Panc1 (cell line): ENCODE data around the gene MAD1L1. TPM values are rescaled to one million over a fixed set of nuclear protein-coding genes. Genes with fewer than 3 reads are reported as not detected.
"Not testable (repeated sequence)": the region's sequence is repeated elsewhere in the genome, so short reads cannot be mapped to it uniquely, and the experiment has no call there.

Experiments
- ATAC-seq: fragments of 200-7000 bp; cut with Tn5 transposase; 2 replicates; pipeline ENCODE4 v1.9.1; 2020; ENCODE audit warnings: mild to moderate bottlenecking, moderate library complexity
- BruUV-seq: library from RNA; stranded (reverse); fragments of 400-500 nt; replicated peaks from 2 replicates; lab custom pipeline; 2021; lab: Mats Ljungman, UMichigan
- CTCF ChIA-PET: fragments of 300-600 bp; sonication (Branson Sonifier 250); formaldehyde crosslinking; loops from one replicate; lab custom pipeline; 2022; ENCODE audit warnings: antibody characterized with exemption; lab: Charles Lee
- POLR2A ChIA-PET: fragments of 300-600 bp; sonication (Branson Sonifier 250); formaldehyde crosslinking; loops from one replicate; lab custom pipeline; 2022; ENCODE audit warnings: antibody characterized with exemption; lab: Charles Lee
- DNase-seq: peaks from one replicate; pipeline ENCODE4 v3.0.0-alpha.2; 2010; ENCODE audit warnings: low read depth, low spot score
- H3K27ac ChIP-seq: 2 replicates; pipeline ENCODE4 v1.5.1; 2011; ENCODE audit warnings: mild to moderate bottlenecking, low read length, inconsistent platforms
- H3K27me3 ChIP-seq: fragments of 200-500 bp; sonication (Bioruptor generic); 2 replicates; pipeline ENCODE4 v1.6.0; 2014; ENCODE audit warnings: low read length, inconsistent platforms; ENCODE audit not compliant: control insufficient read depth, insufficient read depth
- H3K36me3 ChIP-seq: fragments of 200-500 bp; sonication (Bioruptor generic); 2 replicates; pipeline ENCODE4 v1.5.1; 2014; ENCODE audit warnings: inconsistent platforms, mild to moderate bottlenecking, low read length, moderate library complexity; ENCODE audit not compliant: control insufficient read depth, insufficient read depth
- H3K4me1 ChIP-seq: 2 replicates; pipeline ENCODE4 v1.5.1; 2011; ENCODE audit warnings: inconsistent platforms, mild to moderate bottlenecking, low read length, moderate library complexity; ENCODE audit not compliant: control insufficient read depth, insufficient read depth
- H3K4me3 ChIP-seq, 2 experiments: 2 replicates each; pipeline ENCODE4 v1.5.1; 2011 to 2012; ENCODE audit warnings: low read depth in 2 of 2, low read length in 2 of 2, mild to moderate bottlenecking in 2 of 2, inconsistent platforms in 1 of 2, moderate library complexity in 1 of 2
- H3K9me3 ChIP-seq: fragments of 200-500 bp; sonication (Bioruptor generic); 2 replicates; pipeline ENCODE4 v1.5.1; 2014; ENCODE audit warnings: low read depth, mild to moderate bottlenecking, inconsistent platforms, low read length, moderate library complexity; ENCODE audit not compliant: control insufficient read depth, insufficient read depth
- CTCF ChIP-seq: fragments of 450-650 bp; IDR thresholded peaks from 2 replicates; pipeline ENCODE4 v1.5.1; 2017; ENCODE audit warnings: mild to moderate bottlenecking
- POLR2AphosphoS5 ChIP-seq: IDR thresholded peaks from 2 replicates; pipeline ENCODE4 v1.6.1; 2012; ENCODE audit warnings: mild to moderate bottlenecking, low read depth, low read length, moderate library complexity
- REST ChIP-seq, 2 experiments: IDR thresholded peaks; 2 replicates each; pipeline ENCODE4 v1.6.1; 2011 to 2012; ENCODE audit warnings: low read depth in 2 of 2, control low read depth in 1 of 2, low read length in 1 of 2, mild to moderate bottlenecking in 1 of 2, moderate library complexity in 1 of 2; ENCODE audit not compliant: insufficient read depth in 1 of 2
- SIN3A ChIP-seq: IDR thresholded peaks from 2 replicates; pipeline ENCODE4 v1.6.1; 2012; ENCODE audit warnings: low read depth, mild to moderate bottlenecking, low read length, moderate library complexity, borderline replicate concordance; ENCODE audit not compliant: insufficient read depth
- TCF7L2 ChIP-seq: IDR thresholded peaks from 2 replicates; pipeline ENCODE4 v1.6.1; 2011; ENCODE audit warnings: mild to moderate bottlenecking, low read depth, low read length, inconsistent platforms
- in situ Hi-C: cut with HindIII; loops from 2 replicates; pipeline ENCODE4 v1.10.0; 2016; ENCODE audit warnings: low sequenced_read_pairs, low pct_unique_long_range_greater_than_20kb
- intact Hi-C: fragments of 100-400 bp; cut with micrococcal nuclease; formaldehyde crosslinking; loops from one replicate; pipeline ENCODE4 v1.10.0; 2022; ENCODE audit not compliant: unreplicated experiment
- total RNA-seq: library from RNA; stranded (reverse); gene quantifications from one replicate; pipeline ENCODE4 v1.2.1, GENCODE V29; 2021; ENCODE audit not compliant: unreplicated experiment

Gene MAD1L1
- total RNA-seq, 1 experiment from 2014 or later: 70.8 TPM

- no peaks in the 10 kb centered on the region for H3K36me3 ChIP-seq
- intact Hi-C loops (no loop called here), in situ Hi-C loops (no loop called here)
- CTCF ChIA-PET: no interaction called here
- H3K27ac ChIP-seq: no peak overlapping the region
- H3K4me3 ChIP-seq: no peak overlapping the region
- H3K9me3 ChIP-seq: no peaks in the 10 kb centered on the region
- POLR2A ChIA-PET: no interaction called here
- no peak for TF ChIP-seq SIN3A
- no peak for TF ChIP-seq CTCF
- TF ChIP-seq REST (IDR thresholded peaks at IDR 0.05; ENCODE audit: insufficient read depth in 1 of 2, low read depth in 2 of 2, low read length in 1 of 2): no peak
- TF ChIP-seq TCF7L2: no peak
- no peak for TF ChIP-seq POLR2AphosphoS5
- H3K27me3 ChIP-seq: no peaks in the 10 kb centered on the region
- ATAC-seq (no peak), DNase-seq (no peak)
- no peaks in the 10 kb centered on the region for H3K4me1 ChIP-seq
- BruUV-seq: no TSS peak
Measured at GRCh38 chr7:1842321-1843221, 390.2 kb downstream of the MAD1L1 start.

GRCh38 chr7:1841286-1842021, 391.3 kb downstream of the MAD1L1 start:
- H3K4me3 ChIP-seq, H3K36me3 ChIP-seq, H3K9me3 ChIP-seq, H3K4me1 ChIP-seq, BruUV-seq, intact Hi-C loops, ATAC-seq, in situ Hi-C loops, H3K27ac ChIP-seq, CTCF ChIA-PET, DNase-seq, H3K27me3 ChIP-seq, POLR2A ChIA-PET: not testable (repeated sequence)

- DNase-seq, H3K4me1 ChIP-seq, intact Hi-C loops: not testable (repeated sequence)
Measured at GRCh38 chr7:1840744-1841143, 392.0 kb downstream of the MAD1L1 start.

More at GRCh38 chr7:1840744-1841143, 392.0 kb downstream of the MAD1L1 start:
- ATAC-seq, H3K9me3 ChIP-seq, BruUV-seq, CTCF ChIA-PET, POLR2A ChIA-PET, H3K27me3 ChIP-seq, in situ Hi-C loops, H3K36me3 ChIP-seq, H3K27ac ChIP-seq, H3K4me3 ChIP-seq: not testable (repeated sequence)
